ENCODE data around the gene SRGAP1.

Gene SRGAP1

DNA sequence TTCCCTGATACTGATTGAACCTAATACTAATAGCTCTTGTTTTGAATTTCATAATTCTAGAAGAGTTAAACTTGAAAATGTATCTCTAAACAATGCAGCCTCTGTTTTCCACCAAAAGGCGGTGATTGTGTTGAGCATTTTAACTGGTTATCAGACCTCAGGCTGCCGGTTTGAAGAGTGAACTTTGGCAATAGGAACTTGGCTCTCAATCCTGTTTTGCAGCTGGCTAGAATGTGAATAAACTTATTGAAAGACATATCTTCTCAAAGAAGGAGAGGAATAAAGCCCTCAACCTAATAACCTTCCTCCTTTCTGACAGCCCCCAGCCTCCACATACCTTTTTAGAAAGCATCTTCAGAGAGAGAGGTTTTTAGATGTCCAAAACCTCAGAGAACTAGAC, 105.4 kb downstream of the SRGAP1 start:
- ATAC-seq (ENCODE audit: insufficient read depth, low read depth) (no peak), DNase-seq (no peak)
- no peak overlapping the region for H3K4me3 ChIP-seq (ENCODE audit: low read depth in 1 of 2, low read length in 2 of 2)
- H3K27me3 ChIP-seq (ENCODE audit: insufficient read depth, low read length, poor library complexity), result no peaks in the 10 kb centered on the region
- H3K4me1 ChIP-seq (ENCODE audit: insufficient read depth, low read length), result no peaks in the 10 kb centered on the region
- H3K9me3 ChIP-seq (ENCODE audit: insufficient read depth, low read length, severe bottlenecking), result no peaks in the 10 kb centered on the region
- H3K9ac ChIP-seq (ENCODE audit: low read depth, low read length), result no peak overlapping the region
- H3K4me2 ChIP-seq (ENCODE audit: insufficient read depth, low read length), result no peak overlapping the region
- TF ChIP-seq, protein P1, sequence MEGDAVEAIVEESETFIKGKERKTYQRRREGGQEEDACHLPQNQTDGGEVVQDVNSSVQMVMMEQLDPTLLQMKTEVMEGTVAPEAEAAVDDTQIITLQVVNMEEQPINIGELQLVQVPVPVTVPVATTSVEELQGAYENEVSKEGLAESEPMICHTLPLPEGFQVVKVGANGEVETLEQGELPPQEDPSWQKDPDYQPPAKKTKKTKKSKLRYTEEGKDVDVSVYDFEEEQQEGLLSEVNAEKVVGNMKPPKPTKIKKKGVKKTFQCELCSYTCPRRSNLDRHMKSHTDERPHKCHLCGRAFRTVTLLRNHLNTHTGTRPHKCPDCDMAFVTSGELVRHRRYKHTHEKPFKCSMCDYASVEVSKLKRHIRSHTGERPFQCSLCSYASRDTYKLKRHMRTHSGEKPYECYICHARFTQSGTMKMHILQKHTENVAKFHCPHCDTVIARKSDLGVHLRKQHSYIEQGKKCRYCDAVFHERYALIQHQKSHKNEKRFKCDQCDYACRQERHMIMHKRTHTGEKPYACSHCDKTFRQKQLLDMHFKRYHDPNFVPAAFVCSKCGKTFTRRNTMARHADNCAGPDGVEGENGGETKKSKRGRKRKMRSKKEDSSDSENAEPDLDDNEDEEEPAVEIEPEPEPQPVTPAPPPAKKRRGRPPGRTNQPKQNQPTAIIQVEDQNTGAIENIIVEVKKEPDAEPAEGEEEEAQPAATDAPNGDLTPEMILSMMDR (IDR thresholded peaks at IDR 0.05; ENCODE audit: borderline replicate concordance, extremely low read depth, low read length, poor library complexity, severe bottlenecking), result no peak
- no peak for TF ChIP-seq EZH2 (IDR thresholded peaks at IDR 0.05; ENCODE audit: borderline replicate concordance, low read depth, low read length, severe bottlenecking)
- H3K27ac ChIP-seq (ENCODE audit: low read length), result no peak overlapping the region
- H2AFZ ChIP-seq (ENCODE audit: low read depth, low read length), result no peak overlapping the region
- H3K79me2 ChIP-seq (ENCODE audit: insufficient read depth, low read length), result no peaks in the 10 kb centered on the region
- H3K36me3 ChIP-seq (ENCODE audit: insufficient read depth, low read length), result no peaks in the 10 kb centered on the region
- no peaks in the 10 kb centered on the region for H4K20me1 ChIP-seq (ENCODE audit: insufficient read depth, low read length)

DNA sequence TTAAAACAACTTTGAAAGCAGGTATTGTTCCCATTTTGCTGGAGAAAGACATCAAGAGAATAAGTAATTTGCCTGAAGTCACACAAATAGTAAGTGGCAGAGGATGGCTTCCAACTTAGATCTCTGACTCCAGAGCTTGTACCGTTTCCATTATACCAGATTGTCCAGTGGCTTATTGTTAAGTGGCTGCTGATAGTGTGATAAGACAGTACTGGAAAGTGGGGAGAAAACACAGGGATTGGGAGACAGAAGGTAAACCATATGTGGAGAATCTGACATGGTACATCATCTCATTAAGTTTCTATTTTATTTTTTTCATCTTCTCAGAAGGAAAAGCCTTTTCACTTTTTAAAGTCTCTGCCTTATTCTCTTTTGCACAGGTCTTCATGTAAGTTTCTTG, 108.5 kb downstream of the SRGAP1 start:
- Histone ChIP-seq H3K9ac (ENCODE audit: low read depth, low read length) (no peak overlapping the region), H3K9me3 (ENCODE audit: insufficient read depth, low read length, severe bottlenecking) (no peaks in the 10 kb centered on the region), H3K36me3 (ENCODE audit: insufficient read depth, low read length) (no peaks in the 10 kb centered on the region), H2AFZ (ENCODE audit: low read depth, low read length) (no peak overlapping the region), H4K20me1 (ENCODE audit: insufficient read depth, low read length) (no peaks in the 10 kb centered on the region), H3K4me2 (ENCODE audit: insufficient read depth, low read length) (no peak overlapping the region), H3K4me1 (ENCODE audit: insufficient read depth, low read length) (no peaks in the 10 kb centered on the region), H3K27me3 (ENCODE audit: insufficient read depth, low read length, poor library complexity) (peaks cover under 1% of the 10 kb centered on the region), H3K27ac (ENCODE audit: low read length) (no peak overlapping the region), H3K79me2 (ENCODE audit: insufficient read depth, low read length) (no peaks in the 10 kb centered on the region), H3K4me3 (ENCODE audit: low read depth in 1 of 2, low read length in 2 of 2) (no peak overlapping the region)
- no peak for ATAC-seq (ENCODE audit: insufficient read depth, low read depth)
- TF ChIP-seq EZH2 (IDR thresholded peaks at IDR 0.05; ENCODE audit: borderline replicate concordance, low read depth, low read length, severe bottlenecking), result no peak
- TF ChIP-seq, protein P1 (IDR thresholded peaks at IDR 0.05; ENCODE audit: borderline replicate concordance, extremely low read depth, low read length, poor library complexity, severe bottlenecking), result no peak
- DNase-seq, result no peak

DNA sequence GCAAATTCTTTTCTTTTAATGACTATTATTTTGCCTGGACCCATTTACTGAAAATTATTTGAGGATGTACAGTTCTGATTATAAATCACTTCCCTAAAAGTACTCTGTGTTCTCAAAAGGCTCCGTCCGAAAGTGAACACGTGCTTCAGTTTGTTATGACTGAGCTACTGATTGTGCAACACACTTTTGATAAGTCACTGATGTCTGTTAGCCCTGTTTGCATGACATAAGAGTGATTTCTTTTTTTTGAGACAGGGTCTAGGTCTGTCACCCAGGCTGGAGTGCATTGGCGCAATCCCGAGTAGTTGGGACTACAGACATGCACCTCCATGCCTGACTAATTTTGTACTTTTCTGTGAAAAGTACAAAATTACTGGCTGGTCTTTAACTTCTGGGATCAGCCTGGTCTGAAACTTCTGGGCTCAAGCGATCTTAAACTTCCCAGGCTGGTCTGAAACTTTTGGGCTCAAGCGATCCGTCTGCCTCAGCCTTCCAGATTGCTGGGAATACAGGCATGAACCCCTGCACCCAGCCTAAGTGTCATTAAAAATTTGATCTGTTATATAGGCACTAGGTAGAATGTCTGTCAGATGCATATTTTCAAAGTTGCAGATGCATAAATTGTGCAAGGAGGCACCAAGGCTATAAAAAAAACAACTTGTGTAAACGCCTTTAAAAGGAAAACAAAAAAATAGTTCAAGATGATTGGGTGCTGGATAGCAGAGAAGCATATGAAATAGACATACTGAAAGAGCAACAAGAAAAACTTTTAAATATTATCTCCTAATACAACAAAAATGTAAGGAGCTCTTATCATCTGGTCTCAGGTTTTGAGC, 111.5 kb downstream of the SRGAP1 start:
- no peak for TF ChIP-seq EZH2 (IDR thresholded peaks at IDR 0.05; ENCODE audit: borderline replicate concordance, low read depth, low read length, severe bottlenecking)
- TF ChIP-seq, protein P1 (IDR thresholded peaks at IDR 0.05; ENCODE audit: borderline replicate concordance, extremely low read depth, low read length, poor library complexity, severe bottlenecking), result no peak
- ATAC-seq (ENCODE audit: insufficient read depth, low read depth) (no peak), DNase-seq (no peak)
- Histone ChIP-seq H3K4me1 (ENCODE audit: insufficient read depth, low read length) (no peaks in the 10 kb centered on the region), H3K4me2 (ENCODE audit: insufficient read depth, low read length) (no peak overlapping the region), H3K9me3 (ENCODE audit: insufficient read depth, low read length, severe bottlenecking) (no peaks in the 10 kb centered on the region), H3K27me3 (ENCODE audit: insufficient read depth, low read length, poor library complexity) (peaks cover 11% of the 10 kb centered on the region), H3K27ac (ENCODE audit: low read length) (no peak overlapping the region), H2AFZ (ENCODE audit: low read depth, low read length) (no peak overlapping the region), H3K36me3 (ENCODE audit: insufficient read depth, low read length) (no peaks in the 10 kb centered on the region), H3K9ac (ENCODE audit: low read depth, low read length) (no peak overlapping the region), H3K4me3 (ENCODE audit: low read depth in 1 of 2, low read length in 2 of 2) (no peak overlapping the region), H3K79me2 (ENCODE audit: insufficient read depth, low read length) (no peaks in the 10 kb centered on the region), H4K20me1 (ENCODE audit: insufficient read depth, low read length) (no peaks in the 10 kb centered on the region)

Measured in DND-41 (cell line).